DMS 273 (cell line): Measurements from ENCODE around the gene LYSMD4.
A peak's percentile ranks its signal among the peaks of the same experiment; 100 is the strongest.

Experiments
- DNase-seq: peaks from one replicate; lab custom pipeline; 2025; ENCODE audit not compliant: unreplicated experiment; lab: John Stamatoyannopoulos, UW

Gene LYSMD4

DNA sequence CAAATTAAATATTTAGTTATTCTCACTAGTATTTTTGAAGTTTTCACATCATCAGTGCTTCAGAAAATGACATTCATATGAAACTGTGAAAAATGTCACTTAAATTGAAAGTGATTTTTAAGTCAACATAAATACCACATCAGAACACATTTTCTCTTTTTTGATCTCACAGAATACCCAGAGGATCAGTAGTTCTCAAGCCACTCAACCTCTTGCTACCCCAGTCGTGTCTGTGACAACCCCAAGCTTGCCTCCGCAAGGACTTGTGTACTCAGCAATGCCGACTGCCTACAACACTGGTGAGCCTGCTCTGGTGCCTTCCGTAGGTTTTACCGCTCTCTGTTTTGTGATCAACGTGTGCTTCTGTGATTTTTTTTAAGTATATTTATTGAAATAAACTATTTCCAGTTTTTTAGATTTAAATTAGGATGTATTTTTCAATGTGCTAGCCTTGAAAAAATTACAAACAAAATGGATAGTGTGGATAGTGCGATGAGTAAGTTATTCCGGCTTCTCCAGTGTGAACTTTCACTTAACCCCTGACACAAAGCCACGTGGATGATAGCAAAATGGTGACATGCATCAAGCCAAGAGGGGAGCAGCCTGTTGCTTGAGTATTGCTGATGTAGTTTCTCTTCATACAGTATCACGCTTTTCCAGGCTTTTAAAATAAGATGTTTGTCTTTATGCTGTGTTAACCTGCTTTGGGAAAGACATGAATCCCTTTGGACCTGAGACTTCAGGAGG, 26.5 kb downstream of the LYSMD4 start:
- DNase-seq: no peak

DNA sequence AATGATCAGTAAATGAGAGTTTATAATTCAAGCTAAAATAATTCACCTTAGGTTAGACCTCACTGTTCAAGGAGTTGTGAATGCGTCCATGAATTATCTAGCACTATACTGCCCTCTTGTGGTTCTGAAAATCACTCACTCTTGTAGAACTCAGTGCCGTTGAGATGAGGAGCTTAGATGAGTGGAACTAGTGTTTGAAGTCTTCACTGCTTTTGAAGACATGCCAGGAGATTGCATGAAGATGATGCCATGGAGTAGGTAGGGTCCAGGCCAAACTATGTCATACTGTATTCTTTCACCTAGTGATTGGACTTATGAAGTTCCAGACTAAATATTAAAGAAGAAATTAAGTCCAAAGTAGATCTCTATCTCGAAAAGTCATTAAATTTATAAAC, 28.8 kb downstream of the LYSMD4 start:
- peak; percentile 87 for DNase-seq

DNA sequence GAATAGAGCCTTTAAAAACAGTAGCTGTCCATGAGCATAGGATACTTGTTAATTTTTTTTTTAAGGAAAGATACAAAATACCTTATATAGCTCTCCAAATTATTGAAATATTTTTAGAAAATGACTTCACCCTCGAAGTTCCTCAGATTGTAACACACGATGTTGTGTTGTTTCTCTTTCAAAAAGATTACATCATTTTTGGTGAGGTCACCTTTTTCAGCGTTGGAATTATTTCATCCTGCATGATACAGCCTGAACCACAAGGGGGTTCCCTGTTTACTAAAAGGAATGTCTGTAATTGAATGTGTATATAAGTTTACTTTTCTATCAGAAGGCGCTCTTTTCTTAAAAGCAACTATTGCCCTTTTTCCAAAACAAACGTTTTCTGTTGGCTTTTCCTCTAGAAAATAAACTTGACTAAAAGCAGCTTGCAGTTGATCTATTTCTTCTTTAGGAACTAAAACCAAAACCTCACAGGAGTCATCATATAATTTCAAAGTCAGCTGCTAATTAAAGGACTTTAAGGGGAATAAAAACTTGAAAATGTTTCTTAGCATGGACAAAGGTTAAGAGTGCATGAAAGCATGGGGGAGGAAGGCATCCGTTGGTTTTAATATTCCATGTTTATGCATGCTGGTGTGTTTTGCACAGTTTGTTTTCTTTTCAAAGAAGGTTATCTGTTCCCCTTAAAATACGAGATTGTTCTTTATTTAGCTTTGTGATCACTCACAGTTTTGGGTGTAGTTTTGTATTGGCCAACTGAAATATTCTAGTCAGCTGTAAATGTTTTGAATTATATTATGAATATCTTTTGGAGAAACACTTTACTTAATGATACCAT, 29.4 kb downstream of the LYSMD4 start:
- peak; percentile 82 for DNase-seq

DNA sequence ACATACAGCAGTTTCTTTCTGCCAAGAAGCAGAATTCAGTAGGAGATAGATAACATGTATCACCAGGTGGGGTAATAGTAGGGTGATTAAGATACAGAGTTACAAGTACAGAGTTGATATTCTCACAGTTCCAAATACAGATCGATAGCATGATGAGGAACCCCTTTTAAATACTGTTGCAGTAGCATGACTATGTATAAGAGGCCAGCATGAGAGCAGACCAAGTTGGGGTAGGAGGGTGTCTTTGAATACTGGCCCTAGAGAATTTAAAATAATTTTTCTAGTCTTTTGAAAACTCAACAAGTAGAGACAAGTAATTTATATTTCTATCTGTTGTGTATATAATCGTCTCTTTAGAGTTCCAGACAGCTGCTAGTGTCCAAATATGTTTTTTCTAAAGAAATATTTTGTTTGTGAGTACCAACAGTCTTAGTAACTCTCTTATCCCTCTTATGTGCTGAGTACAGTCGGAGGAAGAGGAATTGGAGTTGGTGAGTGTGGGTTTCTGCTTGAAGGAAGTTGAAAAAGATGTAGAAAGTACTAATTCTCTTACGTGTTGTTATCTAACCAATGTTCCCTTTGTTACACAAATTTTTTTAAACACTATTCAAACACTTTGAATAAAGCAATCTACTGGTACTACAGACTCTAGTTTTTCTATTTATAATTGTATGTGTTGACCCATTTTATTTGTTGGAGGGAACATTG, 30.2 kb downstream of the LYSMD4 start:
- no peak for DNase-seq

DNA sequence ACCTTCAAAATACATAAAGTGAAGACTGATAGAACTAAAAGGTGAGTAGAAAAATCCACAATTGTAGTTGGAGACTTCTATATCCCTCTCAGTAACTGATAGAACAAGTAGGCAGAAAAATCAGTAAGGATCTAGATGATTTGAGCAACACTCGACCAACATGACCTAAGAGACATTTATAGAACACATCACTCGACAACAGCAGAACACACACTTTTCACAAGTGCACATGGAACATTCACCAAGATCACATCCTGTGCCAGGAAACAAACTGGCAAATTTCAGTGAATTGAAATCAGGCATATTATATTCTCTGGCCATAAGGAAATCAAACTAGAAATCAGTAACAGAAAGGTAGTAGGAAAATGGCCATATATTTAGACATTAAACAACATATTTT, 37.1 kb downstream of the LYSMD4 start:
- no peak for DNase-seq

- DNase-seq: no peak
Measured at GRCh38 chr15:99692825-99693224, 40.4 kb downstream of the LYSMD4 start.

DNA sequence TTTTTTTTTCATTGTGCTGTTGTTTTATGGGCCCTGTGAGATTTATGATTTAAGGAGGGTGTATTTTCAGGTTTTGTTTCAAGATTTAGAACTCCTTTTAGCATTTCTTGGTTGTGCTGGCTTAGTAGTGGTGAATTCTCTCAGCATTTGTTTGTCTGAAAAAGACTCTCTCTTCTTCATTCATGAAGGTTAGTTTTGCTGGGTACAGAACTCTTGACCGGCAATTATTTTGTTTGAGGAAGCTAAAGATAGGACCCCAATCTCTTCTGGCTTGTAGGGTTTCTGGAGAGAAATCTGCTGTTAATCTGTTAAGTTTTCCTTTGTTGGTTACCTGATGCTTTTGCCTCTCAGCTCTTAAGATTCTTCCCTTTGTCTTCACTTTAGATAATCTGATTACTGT, 46.9 kb downstream of the LYSMD4 start:
- DNase-seq: no peak

DNA sequence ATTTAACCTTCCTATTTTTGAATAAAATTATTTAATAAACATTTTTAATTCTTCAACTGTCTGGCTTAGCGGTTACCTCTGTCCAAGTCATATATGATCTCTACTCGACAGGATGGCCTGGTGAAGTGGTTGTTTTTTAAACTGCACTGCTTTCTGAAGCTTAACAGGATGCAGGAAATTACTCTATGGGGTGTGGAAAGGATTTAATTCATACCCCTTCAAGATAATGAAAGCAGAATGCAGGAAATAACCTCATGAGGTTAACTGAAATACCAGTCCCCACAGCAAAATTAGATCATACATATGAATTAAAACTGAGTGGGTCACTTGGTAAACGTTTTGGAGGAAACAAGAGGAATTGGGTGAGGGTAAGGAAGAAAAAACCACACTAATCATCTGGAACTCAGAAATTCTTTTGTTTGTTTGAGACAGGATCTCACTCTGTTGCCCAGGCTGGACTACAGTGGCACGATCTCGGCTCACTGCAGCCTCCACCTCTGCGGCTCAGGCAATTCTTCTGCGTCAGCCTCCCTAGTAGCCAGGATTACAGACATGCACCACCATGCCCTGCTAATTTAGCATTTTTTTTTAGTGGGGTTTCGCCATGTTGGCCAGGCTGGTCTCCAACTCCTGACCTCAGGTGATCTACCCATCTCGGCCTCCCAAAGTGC, 50.1 kb downstream of the LYSMD4 start:
- DNase-seq: no peak

DNA sequence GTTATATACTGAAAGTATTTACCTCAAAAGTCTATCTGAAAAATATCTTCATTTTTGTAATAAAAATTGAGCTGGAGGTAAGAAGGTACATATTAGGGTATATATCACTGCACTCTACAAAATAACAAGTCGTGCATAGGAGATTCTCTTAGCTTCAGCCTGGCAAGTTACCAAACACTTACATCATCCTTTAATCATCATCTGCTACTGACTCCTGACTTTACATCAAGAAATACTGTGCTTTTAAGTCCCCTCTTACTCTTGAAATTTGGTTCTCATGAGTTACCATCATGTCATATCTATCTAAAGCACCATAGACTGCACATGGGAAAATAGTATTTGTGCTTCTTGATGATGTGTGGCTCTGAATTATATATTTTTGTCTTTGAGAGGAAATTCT, 50.8 kb downstream of the LYSMD4 start:
- DNase-seq: peak; percentile 80

GRCh38 chr15:99681990-99682389, 51.2 kb downstream of the LYSMD4 start:
- DNase-seq: peak; percentile 12

GRCh38 chr15:99680276-99680675, 53.0 kb downstream of the LYSMD4 start:
- DNase-seq: no peak

DNA sequence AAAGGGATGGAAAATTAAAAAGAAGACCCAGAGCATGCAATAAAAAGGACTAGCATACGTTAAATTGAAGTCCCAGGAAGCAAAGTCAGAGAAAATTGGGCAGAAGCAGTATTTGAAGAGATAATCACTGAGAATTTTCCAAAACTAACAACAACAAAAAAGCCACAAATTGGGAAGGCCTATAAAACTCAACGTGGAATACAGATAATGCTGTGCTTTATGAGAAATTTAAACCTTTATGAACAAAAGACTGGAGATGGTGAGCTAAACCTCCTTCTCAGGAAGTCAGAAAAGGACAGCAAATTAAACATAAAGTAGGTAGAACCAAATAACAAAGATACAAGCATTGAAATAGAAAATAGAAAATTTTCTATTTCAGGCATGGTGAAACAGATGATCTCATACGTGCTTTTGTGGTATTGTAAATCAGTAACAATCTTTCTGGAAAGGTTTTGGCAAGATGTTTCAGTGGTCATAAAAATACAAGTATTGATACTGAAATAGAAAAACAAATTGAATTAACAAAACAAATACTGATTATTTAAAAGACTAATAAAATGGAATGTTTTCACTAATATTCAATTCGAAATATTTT, 55.6 kb downstream of the LYSMD4 start:
- no peak for DNase-seq
